ENCODE results near the gene STAG1. TPM values are rescaled to one million over a fixed set of nuclear protein-coding genes. Genes with fewer than 3 reads are reported as not detected.

STAG1 gene
- total RNA-seq, 1 experiment from 2014 or later: 34.6 TPM

DNA sequence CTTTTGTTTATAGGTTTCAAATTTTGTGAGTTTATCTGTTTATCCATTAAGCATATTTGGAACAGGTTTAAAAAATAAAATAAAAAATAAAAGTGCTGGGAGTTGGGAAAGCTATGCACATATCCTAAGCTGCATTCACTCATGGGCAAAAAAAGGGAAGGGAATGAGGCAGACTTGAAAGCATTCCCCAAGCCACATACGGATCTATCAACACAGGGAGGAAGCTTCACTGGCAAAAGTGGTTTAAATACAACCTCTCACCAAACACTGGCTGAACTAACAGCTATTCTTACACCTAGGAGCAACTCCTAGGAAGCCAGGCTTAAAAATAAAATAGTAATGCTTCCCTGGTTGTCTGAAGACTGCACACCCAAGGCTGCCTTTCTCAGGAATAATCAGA lies 400.8 kb downstream of the STAG1 start:
- H3K23ac ChIP-seq (ENCODE audit: insufficient read length, low read depth, low read length): no peak overlapping the region
- H2AFZ ChIP-seq (ENCODE audit: low read length): no peak overlapping the region
- H2BK120ac ChIP-seq (ENCODE audit: low read depth, low read length, poor library complexity, severe bottlenecking): no peak overlapping the region
- H3K4ac ChIP-seq (ENCODE audit: low read depth, low read length): no peak overlapping the region
- H3K79me1 ChIP-seq (ENCODE audit: insufficient read depth, low read depth, low read length, poor library complexity, severe bottlenecking): peaks cover 4% of the 10 kb centered on the region
- H3K4me3 Mint-ChIP-seq: no peak overlapping the region
- H3K36me3 Mint-ChIP-seq (ENCODE audit: insufficient read depth in 1 of 3, low read depth in 3 of 3): peaks cover 0 to 17% (median 14%) of the 10 kb centered on the region in 3 experiments; a peak in 5 of 7 replicates
- no peak overlapping the region for H3K56ac ChIP-seq (ENCODE audit: insufficient read length, low read depth, low read length)
- no peak overlapping the region for H3K18ac ChIP-seq (ENCODE audit: insufficient read length, low read depth, low read length)
- no peak overlapping the region for H2AK5ac ChIP-seq (ENCODE audit: insufficient read length, low read length)
- H3K9ac ChIP-seq (ENCODE audit: extremely low read depth, insufficient read length, low read length): no peak overlapping the region
- peak overlapping the region in 1 of 3 experiments; percentile 87; a peak in 1 of 7 replicates for H3K27ac Mint-ChIP-seq
- H3K9me3 ChIP-seq (ENCODE audit: control insufficient read depth, low read depth, low read length): no peaks in the 10 kb centered on the region
- H3K4me2 ChIP-seq (ENCODE audit: insufficient read depth, insufficient read length, low read length): no peak overlapping the region
- H3T11ph ChIP-seq (ENCODE audit: low read length): no peak overlapping the region
- H4K8ac ChIP-seq (replicated peaks; ENCODE audit: insufficient read length, low read depth, low read length): no peak overlapping the region
- H3K14ac ChIP-seq (ENCODE audit: insufficient read depth, low read length): no peak overlapping the region
- no peaks in the 10 kb centered on the region for H3K27me3 Mint-ChIP-seq (ENCODE audit: low read depth)
- no peak overlapping the region for H2BK20ac ChIP-seq (ENCODE audit: low read depth, low read length, poor library complexity, severe bottlenecking)
- H3K4me1 Mint-ChIP-seq: peaks cover 8 to 11% of the 10 kb centered on the region in 2 experiments
- H3K23me2 ChIP-seq (ENCODE audit: insufficient read length, low read depth, low read length, poor library complexity, severe bottlenecking): no peaks in the 10 kb centered on the region
- no peak overlapping the region for H4K91ac ChIP-seq (ENCODE audit: insufficient read length, low read depth, low read length)
- TF ChIP-seq, protein P1, sequence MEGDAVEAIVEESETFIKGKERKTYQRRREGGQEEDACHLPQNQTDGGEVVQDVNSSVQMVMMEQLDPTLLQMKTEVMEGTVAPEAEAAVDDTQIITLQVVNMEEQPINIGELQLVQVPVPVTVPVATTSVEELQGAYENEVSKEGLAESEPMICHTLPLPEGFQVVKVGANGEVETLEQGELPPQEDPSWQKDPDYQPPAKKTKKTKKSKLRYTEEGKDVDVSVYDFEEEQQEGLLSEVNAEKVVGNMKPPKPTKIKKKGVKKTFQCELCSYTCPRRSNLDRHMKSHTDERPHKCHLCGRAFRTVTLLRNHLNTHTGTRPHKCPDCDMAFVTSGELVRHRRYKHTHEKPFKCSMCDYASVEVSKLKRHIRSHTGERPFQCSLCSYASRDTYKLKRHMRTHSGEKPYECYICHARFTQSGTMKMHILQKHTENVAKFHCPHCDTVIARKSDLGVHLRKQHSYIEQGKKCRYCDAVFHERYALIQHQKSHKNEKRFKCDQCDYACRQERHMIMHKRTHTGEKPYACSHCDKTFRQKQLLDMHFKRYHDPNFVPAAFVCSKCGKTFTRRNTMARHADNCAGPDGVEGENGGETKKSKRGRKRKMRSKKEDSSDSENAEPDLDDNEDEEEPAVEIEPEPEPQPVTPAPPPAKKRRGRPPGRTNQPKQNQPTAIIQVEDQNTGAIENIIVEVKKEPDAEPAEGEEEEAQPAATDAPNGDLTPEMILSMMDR (conservative IDR thresholded peaks at IDR 0.05): no peak
- H2BK5ac ChIP-seq (ENCODE audit: insufficient read length, low read length): no peak overlapping the region
- H3K9me3 Mint-ChIP-seq: no peaks in the 10 kb centered on the region; a peak in 1 of 5 replicates
- H3K27me3 ChIP-seq (ENCODE audit: insufficient read depth, low read length): no peaks in the 10 kb centered on the region
- no peaks in the 10 kb centered on the region for H3K79me2 ChIP-seq (ENCODE audit: insufficient read depth, low read length)
- H4K5ac ChIP-seq (ENCODE audit: insufficient read length, low read depth, low read length): no peak overlapping the region
- no peak overlapping the region for H3K27ac ChIP-seq (ENCODE audit: insufficient read length, low read depth, low read length)
- no peak for DNase-seq
- no peaks in the 10 kb centered on the region for H4K20me1 ChIP-seq (ENCODE audit: control insufficient read depth, insufficient read depth, insufficient read length)
- no peak overlapping the region for H2BK12ac ChIP-seq (ENCODE audit: insufficient read length, low read depth, low read length)
- no peak overlapping the region for H2BK15ac ChIP-seq (ENCODE audit: low read depth, low read length)
- no peaks in the 10 kb centered on the region for H3K4me1 ChIP-seq (ENCODE audit: insufficient read depth, low read length)
- WGBS (ENCODE audit: extremely low coverage, insufficient read length, low lambda C conversion rate): no CpG with 5 or more reads among the region's 1 CpG

Measured in H9 (cell line).